ENCODE data around the gene CXCL3.

Gene CXCL3

GRCh38 chr4:74012130-74012529 lies 26.4 kb downstream of the CXCL3 start:
- no peak for DNase-seq

- DNase-seq, result no peak
Observed at GRCh38 chr4:74009307-74009706, 29.2 kb downstream of the CXCL3 start.

- DNase-seq, result no peak
Observed at GRCh38 chr4:74006009-74006476, 32.4 kb downstream of the CXCL3 start.

- no peak for DNase-seq
Observed at GRCh38 chr4:74005528-74005927, 33.0 kb downstream of the CXCL3 start.

- DNase-seq, result no peak
Observed at GRCh38 chr4:74004668-74005067, 33.8 kb downstream of the CXCL3 start.

- DNase-seq, result no peak
Observed at GRCh38 chr4:74000301-74000700, 38.2 kb downstream of the CXCL3 start.

- no peak for DNase-seq
Observed at GRCh38 chr4:73998040-73999011, 40.2 kb downstream of the CXCL3 start, which contains the start of gene CXCL5. Gene CXCL5 (minus strand): TSS chr4:73998677. CDS start chr4:73998581, 96 bp downstream.

GRCh38 chr4:73992050-73992449 lies 46.4 kb downstream of the CXCL3 start:
- DNase-seq, result no peak

GRCh38 chr4:73991742-73992000 lies 46.8 kb downstream of the CXCL3 start:
- DNase-seq, result no peak

- DNase-seq, result no peak
Observed at GRCh38 chr4:73990988-73991741, 47.3 kb downstream of the CXCL3 start.

- DNase-seq, result no peak
Observed at GRCh38 chr4:73989928-73990327, 48.6 kb downstream of the CXCL3 start.

- DNase-seq, result no peak
Observed at GRCh38 chr4:73989031-73989430, 49.5 kb downstream of the CXCL3 start.

GRCh38 chr4:73988061-73988460 lies 50.4 kb downstream of the CXCL3 start, which contains the start of gene PPBP:
Gene PPBP (minus strand): TSS chr4:73988190. CDS start chr4:73988103, 87 bp downstream.
- no peak for DNase-seq
